ENCODE results near the gene GGTLC2.

DNA sequence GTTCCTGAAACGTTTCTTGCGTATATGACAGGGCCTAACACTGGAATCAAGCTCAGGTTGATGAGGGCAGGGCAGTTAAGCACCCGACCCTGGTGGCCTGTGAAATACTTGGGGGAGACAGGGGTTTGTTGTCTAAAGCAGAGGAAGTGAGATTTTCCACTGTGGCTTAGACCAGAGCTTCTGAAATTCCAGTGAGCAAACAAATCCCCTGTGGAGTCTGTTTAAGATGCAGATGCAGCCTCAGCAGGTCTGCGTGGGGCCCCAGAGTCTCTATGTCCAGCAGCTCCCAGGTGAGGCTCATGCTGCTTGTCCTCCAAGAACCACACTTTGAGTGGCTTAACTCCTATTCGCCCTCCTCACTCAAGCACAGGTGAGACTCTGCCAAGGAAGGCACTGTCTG is 46.3 kb upstream of the GGTLC2 start:
- no peak for TF ChIP-seq CTCF (IDR thresholded peaks at IDR 0.05; ENCODE audit: low read length)
- TF ChIP-seq EZH2 (IDR thresholded peaks at IDR 0.05; ENCODE audit: borderline replicate concordance, low read length): no peak
